ENCODE results near the gene ACACA.

DNA sequence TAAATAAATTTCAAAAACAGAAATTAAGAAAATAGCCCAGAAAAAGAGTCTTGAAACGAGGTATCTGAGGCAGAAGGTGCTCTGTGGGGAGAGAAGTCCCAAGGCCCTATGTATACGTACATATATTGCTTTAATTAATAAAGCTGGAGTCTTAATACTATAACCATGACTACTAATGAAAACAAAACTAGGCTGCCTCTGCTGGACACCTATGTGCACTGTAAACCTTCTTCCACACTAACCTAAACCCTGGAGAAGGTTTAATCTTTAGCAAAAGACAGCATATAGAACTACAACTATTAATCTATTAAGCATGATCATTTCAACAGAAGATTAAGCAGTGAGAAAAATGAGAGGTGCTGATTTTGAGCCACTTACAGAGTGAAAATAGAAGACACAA is 184.8 kb downstream of the ACACA start:
- TF ChIP-seq POLR2A (IDR thresholded peaks at IDR 0.05; ENCODE audit: low read depth, low read length), result no peak
- TF ChIP-seq, protein P1, sequence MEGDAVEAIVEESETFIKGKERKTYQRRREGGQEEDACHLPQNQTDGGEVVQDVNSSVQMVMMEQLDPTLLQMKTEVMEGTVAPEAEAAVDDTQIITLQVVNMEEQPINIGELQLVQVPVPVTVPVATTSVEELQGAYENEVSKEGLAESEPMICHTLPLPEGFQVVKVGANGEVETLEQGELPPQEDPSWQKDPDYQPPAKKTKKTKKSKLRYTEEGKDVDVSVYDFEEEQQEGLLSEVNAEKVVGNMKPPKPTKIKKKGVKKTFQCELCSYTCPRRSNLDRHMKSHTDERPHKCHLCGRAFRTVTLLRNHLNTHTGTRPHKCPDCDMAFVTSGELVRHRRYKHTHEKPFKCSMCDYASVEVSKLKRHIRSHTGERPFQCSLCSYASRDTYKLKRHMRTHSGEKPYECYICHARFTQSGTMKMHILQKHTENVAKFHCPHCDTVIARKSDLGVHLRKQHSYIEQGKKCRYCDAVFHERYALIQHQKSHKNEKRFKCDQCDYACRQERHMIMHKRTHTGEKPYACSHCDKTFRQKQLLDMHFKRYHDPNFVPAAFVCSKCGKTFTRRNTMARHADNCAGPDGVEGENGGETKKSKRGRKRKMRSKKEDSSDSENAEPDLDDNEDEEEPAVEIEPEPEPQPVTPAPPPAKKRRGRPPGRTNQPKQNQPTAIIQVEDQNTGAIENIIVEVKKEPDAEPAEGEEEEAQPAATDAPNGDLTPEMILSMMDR (IDR thresholded peaks at IDR 0.05; ENCODE audit: extremely low read depth in 1 of 2, insufficient read depth in 1 of 2, low read depth in 1 of 2, low read length in 2 of 2), result no peak
- no peak for TF ChIP-seq POLR2AphosphoS5 (IDR thresholded peaks at IDR 0.05; ENCODE audit: insufficient read depth, low read depth, low read length)
- TF ChIP-seq EZH2 (IDR thresholded peaks at IDR 0.05; ENCODE audit: borderline replicate concordance, low read depth, low read length, severe bottlenecking), result no peak
- TF ChIP-seq, protein P2, sequence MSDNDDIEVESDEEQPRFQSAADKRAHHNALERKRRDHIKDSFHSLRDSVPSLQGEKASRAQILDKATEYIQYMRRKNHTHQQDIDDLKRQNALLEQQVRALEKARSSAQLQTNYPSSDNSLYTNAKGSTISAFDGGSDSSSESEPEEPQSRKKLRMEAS (IDR thresholded peaks at IDR 0.05; ENCODE audit: insufficient read depth, insufficient read length), result no peak
- no peak for TF ChIP-seq GATA2 (IDR thresholded peaks at IDR 0.05; ENCODE audit: insufficient read depth, insufficient read length, low read depth, low read length)
- no peak for TF ChIP-seq JUN (IDR thresholded peaks at IDR 0.05; ENCODE audit: borderline replicate concordance, insufficient read depth, insufficient read length, low read depth)

Measured in endothelial cell of umbilical vein (primary cell).